CD14-positive monocyte (primary cell): ENCODE results near the gene PRL. TPM values are rescaled to one million over a fixed set of nuclear protein-coding genes. Genes with fewer than 3 reads are reported as not detected.

Experiments used
- DNase-seq, 3 donors: peaks; one replicate each; pipeline ENCODE4 v3.0.0-alpha.2; 2011 to 2022
- H2AFZ ChIP-seq: 2 replicates; pipeline ENCODE4 v1.6.0; 2012; ENCODE audit warnings: mild to moderate bottlenecking, low read depth, low read length, inconsistent platforms; ENCODE audit not compliant: insufficient read depth, poor library complexity, severe bottlenecking
- H3K27ac ChIP-seq, 2 donors: 1 replicate in 1 of 2; 2 replicates in 1 of 2; pipeline ENCODE4 v1.5.1; 2012 to 2013; ENCODE audit warnings: low read length in 2 of 2, control low read depth in 1 of 2, inconsistent platforms in 1 of 2, low read depth in 1 of 2, mild to moderate bottlenecking in 1 of 2
- H3K27me3 ChIP-seq, 2 donors: one replicate each; pipeline versions ENCODE4 v1.6.0 to v1.6.1; 2011 to 2013; ENCODE audit warnings: low read length in 2 of 2; ENCODE audit not compliant: control insufficient read depth in 2 of 2, insufficient read depth in 2 of 2
- H3K36me3 ChIP-seq, 2 donors: replicated peaks in 1 of 2; 1 replicate in 1 of 2; 2 replicates in 1 of 2; pipeline versions ENCODE4 v1.5.1 to v1.6.1; 2012 to 2013; ENCODE audit warnings: low read length in 2 of 2, control low read depth in 1 of 2, inconsistent platforms in 1 of 2, mild to moderate bottlenecking in 1 of 2; ENCODE audit not compliant: insufficient read depth in 2 of 2, control insufficient read depth in 1 of 2
- H3K4me1 ChIP-seq, 2 donors: 1 replicate in 1 of 2; 2 replicates in 1 of 2; pipeline versions ENCODE4 v1.5.1 to v1.6.1; 2012 to 2013; ENCODE audit warnings: low read length in 2 of 2, control low read depth in 1 of 2, inconsistent platforms in 1 of 2, mild to moderate bottlenecking in 1 of 2, moderate library complexity in 1 of 2; ENCODE audit not compliant: insufficient read depth in 2 of 2, control insufficient read depth in 1 of 2
- H3K4me2 ChIP-seq: replicated peaks from 2 replicates; pipeline ENCODE3; 2012; ENCODE audit warnings: low read length, moderate library complexity, mild to moderate bottlenecking; ENCODE audit not compliant: poor library complexity, severe bottlenecking; ENCODE audit errors: extremely low read depth
- H3K4me3 ChIP-seq, 3 experiments: fragments of 200-600 bp in 1 of 3; sonication (generic) in 1 of 3; replicated peaks in 1 of 3; 1 replicate in 2 of 3; 2 replicates in 1 of 3; pipeline ENCODE4 v1.5.1; 2011 to 2013; ENCODE audit warnings: low read length in 3 of 3, mild to moderate bottlenecking in 3 of 3, control low read depth in 2 of 3, low read depth in 2 of 3, inconsistent platforms in 1 of 3, moderate library complexity in 1 of 3
- H3K79me2 ChIP-seq: 2 replicates; pipeline ENCODE4 v1.6.0; 2012; ENCODE audit warnings: mild to moderate bottlenecking, control low read depth, inconsistent platforms, low read length, moderate library complexity; ENCODE audit not compliant: insufficient read depth
- H3K9ac ChIP-seq: 2 replicates; pipeline ENCODE4 v1.6.0; 2017; ENCODE audit warnings: low read length, mild to moderate bottlenecking; ENCODE audit not compliant: insufficient read depth, poor library complexity, severe bottlenecking
- H3K9me3 ChIP-seq, 2 donors: replicated peaks in 1 of 2; 1 replicate in 1 of 2; 2 replicates in 1 of 2; pipeline versions ENCODE4 v1.5.1 to v1.6.1; 2012 to 2013; ENCODE audit warnings: low read length in 2 of 2, control low read depth in 1 of 2; ENCODE audit not compliant: control insufficient read depth in 1 of 2, insufficient read depth in 1 of 2
- H4K20me1 ChIP-seq: 2 replicates; pipeline ENCODE4 v1.6.0; 2012; ENCODE audit warnings: mild to moderate bottlenecking, low read length, control low read depth, moderate library complexity; ENCODE audit not compliant: insufficient read depth
- H3K27ac Mint-ChIP-seq, 7 donors: one replicate each; pipeline ENCODE4 v1.8.0; 2020; ENCODE audit warnings: mild to moderate bottlenecking in 7 of 7, mixed read lengths in 7 of 7, moderate library complexity in 6 of 7, inconsistent platforms in 2 of 7
- H3K27me3 Mint-ChIP-seq, 3 donors: one replicate each; pipeline ENCODE4 v1.8.0; 2021 to 2022; ENCODE audit warnings: low read depth in 3 of 3, mild to moderate bottlenecking in 3 of 3, mixed read lengths in 3 of 3, moderate library complexity in 3 of 3, inconsistent platforms in 1 of 3
- H3K36me3 Mint-ChIP-seq, 2 donors: one replicate each; pipeline ENCODE4 v1.8.0; 2020; ENCODE audit warnings: mixed read lengths in 2 of 2, inconsistent platforms in 1 of 2, mild to moderate bottlenecking in 1 of 2
- H3K4me1 Mint-ChIP-seq: one replicate; pipeline ENCODE4 v1.8.0; 2020; ENCODE audit warnings: mild to moderate bottlenecking, mixed read lengths
- H3K4me3 Mint-ChIP-seq, 2 donors: one replicate each; pipeline ENCODE4 v1.8.0; 2020; ENCODE audit warnings: mild to moderate bottlenecking in 2 of 2, mixed read lengths in 2 of 2, moderate library complexity in 1 of 2
- H3K9me3 Mint-ChIP-seq, 7 donors: one replicate each; pipeline ENCODE4 v1.8.0; 2020 to 2022; ENCODE audit warnings: mixed read lengths in 7 of 7, mild to moderate bottlenecking in 6 of 7, moderate library complexity in 6 of 7, inconsistent platforms in 2 of 7
- WGBS: methylation state at CpG from one replicate; pipeline ENCODE4 v1.1.5; 2013; ENCODE audit warnings: missing lambda C conversion rate; ENCODE audit not compliant: insufficient coverage; 5-methylcytosine and 5-hydroxymethylcytosine counted together
- intact Hi-C, 2 donors: fragments of 100-400 bp; cut with micrococcal nuclease; formaldehyde crosslinking; loops; one replicate each; pipeline versions ENCODE4 v1.15.0 to v1.15.1; 2023
- polyA plus RNA-seq, 3 donors: library from polyadenylated mRNA; depleted of rRNA in 1 of 3; unstranded in 2 of 3; stranded (reverse) in 1 of 3; fragments of 300-500 nt in 2 of 3; fragments of >200 nt in 1 of 3; fragmentation: Illumina TruSeq in 2 of 3; gene quantifications; 1 replicate in 2 of 3; 2 replicates in 1 of 3; pipeline ENCODE4 v1.2.3, GENCODE V29; 2012 to 2021
- TF ChIP-seq, protein P1 (sequence below): fragments of 200-600 bp; IDR thresholded peaks from one replicate; pipeline ENCODE4 v1.8.0; 2022; ENCODE audit warnings: antibody characterized with exemption, mild to moderate bottlenecking

PRL gene
- polyA plus RNA-seq, 3 donors = 0.13 to 0.42 TPM; not detected in 1

DNA sequence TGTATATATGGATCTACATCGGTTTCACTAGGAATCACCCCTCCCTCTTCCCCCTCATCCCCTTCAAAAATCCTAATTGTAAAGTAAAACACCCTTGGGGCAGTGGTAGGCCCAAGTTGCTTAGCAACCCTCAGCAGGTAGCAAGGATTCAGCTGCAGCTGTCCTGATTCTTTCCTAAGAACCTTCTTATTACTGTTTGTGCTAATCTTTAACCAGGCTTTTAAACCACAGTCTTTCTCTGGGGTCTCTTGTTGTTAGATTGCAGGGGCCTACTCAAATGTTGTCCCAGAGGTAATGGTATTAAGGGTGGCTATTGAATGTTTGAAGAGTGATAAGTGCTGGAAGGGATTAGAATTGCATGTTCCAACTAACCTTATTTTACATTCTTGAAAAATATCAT, 46.4 kb downstream of the PRL start:
- H3K79me2 ChIP-seq = no peaks in the 10 kb centered on the region
- intact Hi-C loops = no loop called here
- Mint-ChIP-seq H3K27me3 (no peaks in the 10 kb centered on the region), H3K36me3 (no peaks in the 10 kb centered on the region), H3K9me3 (peaks cover 0 to 9% (median 4%) of the 10 kb centered on the region in 7 donors), H3K4me3 (no peak overlapping the region), H3K27ac (no peak overlapping the region), H3K4me1 (peaks cover 6% of the 10 kb centered on the region)
- H3K36me3 ChIP-seq = no peaks in the 10 kb centered on the region
- no peak overlapping the region for H3K4me3 ChIP-seq
- TF ChIP-seq, protein P1, sequence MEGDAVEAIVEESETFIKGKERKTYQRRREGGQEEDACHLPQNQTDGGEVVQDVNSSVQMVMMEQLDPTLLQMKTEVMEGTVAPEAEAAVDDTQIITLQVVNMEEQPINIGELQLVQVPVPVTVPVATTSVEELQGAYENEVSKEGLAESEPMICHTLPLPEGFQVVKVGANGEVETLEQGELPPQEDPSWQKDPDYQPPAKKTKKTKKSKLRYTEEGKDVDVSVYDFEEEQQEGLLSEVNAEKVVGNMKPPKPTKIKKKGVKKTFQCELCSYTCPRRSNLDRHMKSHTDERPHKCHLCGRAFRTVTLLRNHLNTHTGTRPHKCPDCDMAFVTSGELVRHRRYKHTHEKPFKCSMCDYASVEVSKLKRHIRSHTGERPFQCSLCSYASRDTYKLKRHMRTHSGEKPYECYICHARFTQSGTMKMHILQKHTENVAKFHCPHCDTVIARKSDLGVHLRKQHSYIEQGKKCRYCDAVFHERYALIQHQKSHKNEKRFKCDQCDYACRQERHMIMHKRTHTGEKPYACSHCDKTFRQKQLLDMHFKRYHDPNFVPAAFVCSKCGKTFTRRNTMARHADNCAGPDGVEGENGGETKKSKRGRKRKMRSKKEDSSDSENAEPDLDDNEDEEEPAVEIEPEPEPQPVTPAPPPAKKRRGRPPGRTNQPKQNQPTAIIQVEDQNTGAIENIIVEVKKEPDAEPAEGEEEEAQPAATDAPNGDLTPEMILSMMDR = no peak
- H3K4me1 ChIP-seq = no peaks in the 10 kb centered on the region
- H3K9me3 ChIP-seq = peaks cover 0 to 3% of the 10 kb centered on the region in 2 donors
- no peak overlapping the region for H3K9ac ChIP-seq
- 100% methylated on average over 1 of the region's 1 CpG for WGBS
- DNase-seq = no peak
- H2AFZ ChIP-seq = peak overlapping the region; percentile 16
- H3K27ac ChIP-seq = no peak overlapping the region
- no peaks in the 10 kb centered on the region for H4K20me1 ChIP-seq
- no peak overlapping the region for H3K4me2 ChIP-seq
- H3K27me3 ChIP-seq = no peaks in the 10 kb centered on the region

DNA sequence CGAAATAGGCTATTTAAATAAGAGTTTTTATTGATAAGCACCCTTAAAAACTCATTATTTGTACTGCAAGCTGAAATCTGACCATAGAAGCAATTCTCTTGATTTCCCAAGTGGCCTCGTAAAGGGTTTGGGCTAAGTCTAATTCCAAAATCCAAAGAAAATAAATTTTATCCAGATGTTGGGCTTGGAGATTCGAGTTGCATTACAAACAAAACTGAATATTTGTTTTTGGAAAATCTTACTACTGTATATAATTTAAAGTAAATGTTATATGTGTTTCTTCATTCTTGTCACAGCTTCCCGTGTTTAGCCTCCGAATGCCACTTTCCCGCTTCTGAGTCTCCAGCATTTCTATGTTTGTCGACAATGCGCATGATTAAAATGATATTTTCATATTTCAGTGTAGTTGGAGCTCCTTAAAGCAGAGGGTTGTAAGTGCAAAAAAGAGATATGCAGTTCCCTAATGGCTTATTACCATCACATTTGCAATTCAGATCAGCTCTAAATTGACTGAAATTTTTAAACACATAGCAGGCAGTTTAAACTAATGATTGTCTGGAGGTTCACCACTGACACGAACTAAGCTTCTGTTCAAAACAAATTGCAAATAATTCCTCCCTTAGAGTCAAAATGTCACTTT, 47.0 kb downstream of the PRL start:
- DNase-seq = no peak
- no peak overlapping the region for H3K4me3 Mint-ChIP-seq
- Histone ChIP-seq H4K20me1 (no peaks in the 10 kb centered on the region), H3K4me1 (no peaks in the 10 kb centered on the region), H3K4me2 (no peak overlapping the region), H3K4me3 (no peak overlapping the region), H3K27me3 (no peaks in the 10 kb centered on the region), H3K79me2 (no peaks in the 10 kb centered on the region), H3K9ac (no peak overlapping the region), H2AFZ (no peak overlapping the region), H3K27ac (no peak overlapping the region), H3K36me3 (no peaks in the 10 kb centered on the region), H3K9me3 (peaks cover 0 to 3% of the 10 kb centered on the region in 2 donors)
- H3K27ac Mint-ChIP-seq = no peak overlapping the region
- intact Hi-C loops = no loop called here
- no peaks in the 10 kb centered on the region for H3K27me3 Mint-ChIP-seq
- peaks cover 6% of the 10 kb centered on the region for H3K4me1 Mint-ChIP-seq
- peaks cover 0 to 9% (median 4%) of the 10 kb centered on the region in 7 donors for H3K9me3 Mint-ChIP-seq
- TF ChIP-seq, protein P1 = no peak
- WGBS = no CpG with 5 or more reads among the region's 9 CpGs
- no peaks in the 10 kb centered on the region for H3K36me3 Mint-ChIP-seq
